KOPT-K1 (cell line): Measurements from ENCODE around the gene GLRX3.
"Not testable (repeated sequence)": the region's sequence is repeated elsewhere in the genome, so short reads cannot be mapped to it uniquely, and the experiment has no call there.

Source experiments
- H3K27ac ChIP-seq: fragments of 200-600 bp; sonication (generic); 2 replicates; pipeline ENCODE4 v1.5.1; 2016; ENCODE audit warnings: antibody characterized with exemption, mild to moderate bottlenecking, low read depth, low read length; ENCODE audit not compliant: poor library complexity, severe bottlenecking
- H3K36me3 ChIP-seq: fragments of 200-600 bp; sonication (generic); 2 replicates; pipeline ENCODE4 v1.5.1; 2017; ENCODE audit warnings: antibody characterized with exemption, mild to moderate bottlenecking, low read length, moderate library complexity; ENCODE audit not compliant: insufficient read depth
- H3K9me3 ChIP-seq: fragments of 200-600 bp; sonication (generic); 2 replicates; pipeline ENCODE4 v1.5.1; 2017; ENCODE audit warnings: antibody characterized with exemption, low read length, mild to moderate bottlenecking; ENCODE audit not compliant: insufficient read depth, poor library complexity, severe bottlenecking

Gene GLRX3

DNA sequence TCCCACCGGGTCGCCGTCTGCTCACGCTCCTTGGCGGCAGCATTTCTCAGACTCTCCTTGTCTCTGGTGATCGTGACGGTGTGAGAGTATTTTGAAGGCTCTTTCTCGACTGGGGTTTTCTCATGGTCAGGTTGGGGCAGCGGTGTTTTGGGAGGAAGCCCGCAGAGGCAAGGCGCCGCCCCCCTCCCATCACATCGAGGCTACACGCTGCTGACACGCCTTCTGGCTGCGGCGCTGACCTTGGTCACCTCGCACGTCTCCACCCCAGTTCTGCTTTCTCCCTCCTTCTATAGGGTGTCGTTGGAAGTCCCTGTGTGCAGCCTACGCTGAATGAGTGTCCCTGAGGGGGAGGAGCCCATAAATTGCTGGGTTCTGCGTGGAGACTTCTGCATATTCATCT is 55.2 kb downstream of the GLRX3 start:
- no peak overlapping the region for H3K27ac ChIP-seq
- no peaks in the 10 kb centered on the region for H3K9me3 ChIP-seq
- peaks cover 15% of the 10 kb centered on the region for H3K36me3 ChIP-seq

DNA sequence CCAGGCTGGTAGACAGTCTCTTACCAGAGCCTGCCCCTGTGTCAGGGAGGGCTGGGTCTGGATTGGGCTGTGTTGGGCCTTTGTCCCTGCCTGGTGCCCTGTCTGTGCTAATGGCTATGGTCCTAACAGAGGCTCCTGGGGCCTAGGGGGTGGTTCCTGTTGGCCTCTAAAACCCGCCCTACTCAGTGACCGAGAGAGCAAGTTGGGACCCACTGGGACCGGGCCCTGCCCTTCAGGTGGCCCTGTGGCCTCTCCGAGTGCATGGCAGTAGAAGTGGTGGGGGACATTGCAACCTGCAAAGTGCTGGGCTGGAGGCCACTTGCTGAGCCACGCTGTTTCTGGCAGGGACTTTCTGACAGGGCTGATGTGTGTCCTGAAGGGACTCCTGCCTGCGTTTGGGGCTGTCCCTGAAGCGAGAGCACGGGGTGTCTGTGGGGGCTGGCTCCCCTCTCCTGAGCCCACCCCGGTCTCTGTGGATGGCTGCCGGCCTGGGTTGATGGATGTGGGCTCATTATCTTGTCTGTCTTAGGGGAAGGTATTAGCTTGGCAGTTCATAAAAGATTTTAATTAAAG is 56.2 kb downstream of the GLRX3 start:
- Histone ChIP-seq H3K36me3 (peaks cover 10% of the 10 kb centered on the region), H3K9me3 (no peaks in the 10 kb centered on the region), H3K27ac (no peak overlapping the region)

DNA sequence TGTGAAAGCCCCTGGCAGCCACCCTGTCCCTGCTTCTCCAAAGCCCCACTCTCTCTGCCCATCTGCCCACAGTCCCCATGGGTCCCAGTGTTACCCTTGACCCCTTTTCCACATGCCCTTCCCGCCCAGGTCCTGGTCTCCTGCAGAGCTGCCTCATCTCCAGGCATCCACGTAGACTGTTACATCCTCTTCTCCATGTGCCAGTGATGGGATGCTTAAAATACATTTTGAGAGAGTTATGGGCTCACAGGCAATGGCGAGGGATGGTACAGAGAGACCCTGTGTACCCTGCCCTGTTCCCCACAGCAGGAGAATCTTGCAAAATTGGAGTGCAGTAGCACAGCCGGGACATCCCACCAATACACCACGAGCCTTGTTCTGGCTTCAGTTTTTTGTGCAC is 56.8 kb downstream of the GLRX3 start:
- Histone ChIP-seq H3K36me3 (peaks cover 5% of the 10 kb centered on the region; the same call in 1 of the 2 replicates), H3K27ac (no peak overlapping the region), H3K9me3 (no peaks in the 10 kb centered on the region)

DNA sequence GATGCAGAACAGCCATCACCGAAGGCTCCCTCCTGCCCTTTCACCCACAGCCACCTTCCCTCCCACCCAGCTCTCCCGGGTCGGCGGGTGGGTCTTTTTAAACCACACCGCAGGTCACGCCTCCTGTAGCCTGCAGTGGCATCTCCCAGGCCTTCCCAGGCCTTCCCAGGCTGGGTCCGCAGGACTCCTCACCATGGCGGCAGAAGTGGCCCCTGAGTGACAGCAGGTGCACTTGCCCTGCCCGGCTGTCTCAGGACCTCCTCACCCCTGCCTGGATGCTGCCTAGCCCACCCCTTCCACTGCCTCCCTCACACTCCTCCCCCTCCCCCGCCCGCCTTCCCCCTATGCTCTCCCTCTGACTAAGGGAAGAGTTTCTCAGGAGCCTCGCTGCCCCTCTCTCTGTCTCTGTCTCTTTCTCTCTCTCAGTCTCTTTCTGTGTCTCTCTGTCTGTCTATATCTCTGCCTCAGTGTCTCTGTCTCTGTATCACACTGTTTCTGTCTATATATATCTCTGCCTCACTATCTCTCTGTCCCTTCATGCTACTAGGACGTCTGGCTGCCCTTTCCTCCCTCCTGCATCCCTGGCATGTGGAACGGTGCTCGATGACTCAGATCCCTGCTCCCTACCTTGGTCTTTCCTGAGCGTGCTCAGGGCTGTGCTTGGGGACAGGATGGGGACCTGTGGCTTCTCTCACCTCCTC is 57.5 kb downstream of the GLRX3 start:
- Histone ChIP-seq H3K27ac (no peak overlapping the region), H3K36me3 (no peaks in the 10 kb centered on the region; the same call in 1 of the 2 replicates), H3K9me3 (no peaks in the 10 kb centered on the region)

DNA sequence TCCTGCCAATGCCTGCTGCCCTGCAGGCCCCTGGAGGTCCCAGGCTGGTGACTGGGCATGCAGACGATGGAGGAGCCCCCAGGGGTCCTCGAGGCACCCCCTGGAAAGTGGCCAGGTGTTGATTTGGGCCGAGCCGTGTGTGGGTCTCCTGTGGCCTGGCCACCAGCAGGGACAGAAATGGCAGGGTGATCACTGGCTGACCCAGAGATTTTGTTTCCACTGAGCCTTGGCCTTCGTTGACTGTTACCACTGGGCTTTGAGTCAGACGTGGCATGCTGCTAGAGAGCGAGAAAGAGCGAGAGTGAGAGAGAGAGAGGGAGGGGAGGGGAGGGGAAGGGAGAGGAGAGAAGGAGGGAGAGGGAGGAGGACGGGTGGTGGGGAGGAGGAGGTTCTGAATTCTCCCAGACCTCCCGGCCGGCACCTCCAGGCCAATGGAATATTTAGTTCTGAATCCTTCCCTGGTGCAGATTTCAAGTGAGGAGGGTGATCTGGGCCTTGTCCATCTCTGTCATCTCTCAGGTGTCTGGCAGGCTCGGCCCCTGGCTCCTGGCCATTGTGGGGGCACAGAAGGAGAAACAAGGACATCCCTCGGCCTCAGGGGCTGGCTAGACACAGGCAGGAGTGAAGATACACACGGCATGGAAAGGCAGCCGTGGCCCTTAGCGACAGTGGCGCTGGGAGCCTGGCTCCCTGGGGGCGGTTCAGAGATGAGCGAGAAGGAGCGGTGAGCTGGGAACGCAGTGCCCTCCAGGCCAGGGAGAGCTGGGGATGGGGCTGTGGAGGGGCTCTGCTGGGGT is 58.2 kb downstream of the GLRX3 start:
- H3K27ac ChIP-seq = no peak overlapping the region
- no peaks in the 10 kb centered on the region for H3K9me3 ChIP-seq
- H3K36me3 ChIP-seq = no peaks in the 10 kb centered on the region; the same call in 1 of the 2 replicates

DNA sequence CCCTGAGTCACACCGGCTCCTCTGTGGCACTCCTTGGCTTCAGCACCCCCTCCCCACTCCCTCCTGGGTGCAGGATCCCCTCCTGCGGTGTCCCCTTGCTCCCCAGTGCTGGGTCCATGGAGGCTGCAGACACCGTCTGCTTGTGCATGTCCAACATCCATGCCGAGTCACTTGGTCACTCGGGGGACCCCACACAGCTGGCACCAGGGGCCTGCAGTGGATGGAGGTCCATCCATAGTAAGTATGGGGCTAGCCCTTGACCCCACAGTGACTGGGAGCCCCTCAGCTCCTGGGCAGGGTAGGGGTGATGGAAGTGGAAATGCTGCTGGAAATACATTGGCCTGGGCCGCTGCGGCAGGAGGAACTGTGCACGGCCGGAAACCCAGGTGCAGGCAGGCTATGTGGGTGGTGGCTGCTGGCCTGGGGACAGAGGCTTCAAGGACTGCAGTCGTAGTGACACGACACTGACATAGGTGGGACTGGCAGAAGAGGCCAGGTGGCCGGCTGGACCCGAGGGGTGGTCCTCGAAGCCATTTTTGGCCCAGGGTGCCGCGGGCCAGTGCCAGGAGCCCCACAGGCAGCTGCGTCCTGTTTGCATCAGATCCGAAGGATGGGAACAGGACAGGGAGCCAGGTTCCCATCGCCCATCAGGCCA is 58.9 kb downstream of the GLRX3 start:
- H3K27ac ChIP-seq = no peak overlapping the region
- H3K36me3 ChIP-seq = no peaks in the 10 kb centered on the region
- no peaks in the 10 kb centered on the region for H3K9me3 ChIP-seq

DNA sequence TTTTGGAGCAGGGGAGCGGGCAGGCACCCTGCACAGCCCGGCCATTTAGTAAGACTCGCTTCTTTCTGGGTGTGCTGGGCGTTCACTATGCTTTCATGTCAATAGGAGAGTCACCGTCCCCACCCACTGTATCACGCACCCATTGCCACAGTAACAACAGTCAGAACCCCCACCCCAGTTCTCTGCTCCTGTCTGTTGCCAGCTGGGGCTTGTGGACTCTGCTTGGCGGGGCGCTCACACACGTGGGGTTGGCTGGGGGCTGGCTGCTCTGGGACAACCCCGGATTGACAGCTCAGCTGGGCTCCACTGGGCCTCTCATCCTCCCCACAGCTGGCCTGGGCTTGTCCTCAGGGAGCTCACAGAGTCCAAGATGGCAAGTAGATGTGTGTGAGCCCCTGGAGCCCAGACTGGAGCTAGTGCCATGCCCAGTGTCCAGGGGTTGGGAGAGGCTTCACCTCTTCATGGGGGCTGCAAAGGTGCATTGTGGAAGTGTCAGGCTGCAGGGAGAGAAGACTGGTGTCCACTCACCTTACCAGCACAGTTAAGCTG is 59.6 kb downstream of the GLRX3 start:
- Histone ChIP-seq H3K27ac (no peak overlapping the region), H3K36me3 (no peaks in the 10 kb centered on the region), H3K9me3 (no peaks in the 10 kb centered on the region)

DNA sequence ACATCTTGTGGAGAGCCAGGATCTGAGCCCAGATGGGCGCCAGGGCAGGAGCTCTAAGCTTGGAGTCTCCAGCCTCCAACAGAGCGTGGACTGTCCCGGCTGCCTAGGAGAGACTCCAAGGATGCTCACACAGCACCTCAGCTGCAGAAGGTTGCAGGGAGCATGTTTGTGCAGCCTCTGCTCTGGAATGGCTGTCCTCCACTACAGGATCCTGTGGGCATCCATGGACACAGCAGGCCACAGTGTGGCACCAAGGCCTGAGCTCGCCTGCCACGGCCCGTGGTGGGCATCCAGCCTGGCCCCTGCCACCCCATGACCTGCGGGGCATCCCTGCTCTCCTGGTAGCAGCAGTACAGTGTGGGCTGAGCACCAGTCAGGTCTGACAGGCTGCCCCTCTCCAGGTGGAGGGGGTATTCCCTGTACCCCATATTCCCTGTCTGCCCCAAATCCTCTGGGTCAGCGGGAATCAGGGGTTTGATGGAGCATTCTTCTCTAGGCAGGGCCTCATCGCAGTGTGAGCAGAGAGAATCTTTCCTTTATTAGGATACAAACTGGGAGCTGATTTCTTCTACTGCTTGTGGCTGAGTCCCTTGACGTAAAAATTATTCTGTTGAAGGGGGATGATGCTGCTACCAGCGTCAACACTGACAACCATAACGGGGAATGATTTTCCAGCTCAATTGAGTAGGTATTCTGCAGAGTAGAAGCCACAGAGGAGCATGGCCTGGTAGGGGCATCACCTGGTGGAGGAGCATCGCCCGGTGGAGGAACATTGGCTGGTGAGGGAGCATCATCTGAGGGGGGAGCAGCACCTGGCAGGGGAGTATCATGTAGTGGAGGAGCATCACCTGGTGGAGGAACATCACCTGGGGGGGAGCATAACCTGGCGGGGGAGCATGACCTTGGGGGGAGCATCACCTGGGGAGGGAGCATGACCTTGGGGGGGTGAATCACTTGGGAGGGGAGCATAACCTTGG is 60.6 kb downstream of the GLRX3 start:
- H3K27ac ChIP-seq = no peak overlapping the region
- H3K9me3 ChIP-seq = no peaks in the 10 kb centered on the region
- no peaks in the 10 kb centered on the region for H3K36me3 ChIP-seq

DNA sequence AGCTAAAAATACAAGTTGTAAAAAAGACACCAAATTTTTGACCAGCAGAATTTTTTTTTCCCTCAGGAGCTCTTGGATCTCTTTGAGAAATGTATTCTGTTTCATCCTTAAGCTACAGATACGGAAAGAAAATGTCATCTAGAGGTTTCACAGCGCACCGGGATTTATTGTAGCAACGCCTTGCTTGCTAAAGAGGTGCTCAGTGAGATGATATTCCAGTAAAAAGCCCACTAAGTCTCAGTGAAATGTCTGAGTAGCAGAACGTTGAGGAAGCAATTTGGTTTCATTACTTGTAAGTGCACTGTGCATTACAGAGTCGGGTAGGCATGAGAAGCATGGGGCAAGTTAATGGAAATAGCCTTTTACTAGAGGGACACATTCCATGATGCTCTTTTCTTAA is 62.5 kb downstream of the GLRX3 start:
- Histone ChIP-seq H3K36me3 (no peaks in the 10 kb centered on the region), H3K9me3 (no peaks in the 10 kb centered on the region), H3K27ac (no peak overlapping the region)

DNA sequence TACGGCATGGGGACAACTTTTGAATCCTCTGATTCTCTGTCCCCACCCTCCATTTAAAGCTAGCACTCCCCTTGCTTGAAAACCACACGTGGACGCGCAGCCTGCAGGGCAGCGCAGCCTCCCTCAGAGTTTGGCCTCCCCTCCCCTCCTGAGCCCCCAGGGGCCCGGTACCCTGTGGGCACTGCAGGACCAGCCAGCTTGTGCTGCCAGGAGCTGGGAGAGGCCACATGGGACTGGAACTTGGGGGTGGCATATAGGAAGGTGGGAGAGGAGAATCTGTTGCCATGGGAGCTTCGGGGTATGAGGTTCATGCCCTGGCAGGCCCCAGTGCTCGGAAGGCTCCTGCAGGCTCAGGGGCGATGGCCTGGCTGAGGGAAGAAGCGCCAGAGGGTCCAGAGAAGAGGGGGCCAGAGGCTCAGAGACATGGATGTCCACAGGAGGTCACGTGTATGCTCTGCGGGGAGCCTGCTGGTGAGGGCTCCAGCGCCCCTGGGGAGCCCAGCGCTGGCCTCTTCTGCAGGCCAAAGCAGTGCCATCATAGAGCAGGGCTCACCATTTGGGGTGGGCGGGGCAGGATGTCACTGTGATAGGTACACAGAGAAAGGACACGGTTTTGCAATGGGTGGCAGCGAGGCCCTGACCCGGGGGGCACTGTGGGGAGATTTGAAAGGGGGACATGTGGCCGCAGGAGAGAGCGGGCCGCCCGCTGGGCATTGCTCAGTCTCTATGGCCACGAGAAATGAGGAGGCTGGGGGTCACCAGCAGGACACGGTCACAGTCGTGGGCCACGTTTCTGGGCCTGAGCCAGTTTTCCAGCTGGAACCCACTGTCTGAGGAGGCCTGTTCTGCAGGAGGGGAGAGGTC is 64.2 kb downstream of the GLRX3 start:
- no peaks in the 10 kb centered on the region for H3K9me3 ChIP-seq
- no peak overlapping the region for H3K27ac ChIP-seq
- no peaks in the 10 kb centered on the region for H3K36me3 ChIP-seq

DNA sequence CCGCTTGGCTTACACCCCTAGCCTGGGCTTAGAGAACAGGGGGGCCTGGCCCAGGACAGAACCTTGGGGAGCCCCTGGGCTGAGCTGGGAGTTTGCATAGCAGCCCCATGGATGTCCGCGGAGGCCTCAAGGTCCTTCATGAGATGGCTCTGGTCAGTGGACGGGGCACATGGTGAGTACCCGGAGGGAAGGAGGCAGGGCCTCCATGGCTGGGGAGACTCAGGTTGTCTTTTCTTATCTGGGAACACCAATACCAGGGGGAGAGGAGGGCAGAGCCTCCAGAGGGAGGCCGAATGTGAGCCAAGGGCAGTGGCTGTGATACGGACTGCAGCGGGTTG is 64.8 kb downstream of the GLRX3 start:
- Histone ChIP-seq H3K27ac (no peak overlapping the region), H3K36me3 (no peaks in the 10 kb centered on the region), H3K9me3 (no peaks in the 10 kb centered on the region)

DNA sequence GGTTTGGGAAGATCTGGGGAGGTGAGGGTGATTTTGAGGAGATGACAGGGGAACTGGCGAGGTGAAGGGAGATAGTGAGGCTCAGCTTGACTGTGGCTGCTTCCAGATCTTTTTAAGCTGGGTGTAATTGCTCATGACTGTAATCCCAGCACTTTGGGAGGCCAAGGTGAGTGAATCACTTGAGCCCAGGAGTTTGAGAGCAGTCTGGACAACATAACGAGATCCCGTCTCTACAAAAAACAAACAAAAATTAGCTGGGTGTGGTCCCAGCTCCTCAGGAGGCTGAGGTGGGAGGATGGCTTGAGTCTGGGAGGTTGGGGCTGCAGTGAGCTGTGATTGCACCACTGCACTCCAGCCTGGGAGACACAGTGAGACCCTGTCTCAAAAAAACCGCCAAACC is 66.0 kb downstream of the GLRX3 start:
- not testable (repeated sequence) for H3K27ac ChIP-seq, H3K36me3 ChIP-seq, H3K9me3 ChIP-seq

DNA sequence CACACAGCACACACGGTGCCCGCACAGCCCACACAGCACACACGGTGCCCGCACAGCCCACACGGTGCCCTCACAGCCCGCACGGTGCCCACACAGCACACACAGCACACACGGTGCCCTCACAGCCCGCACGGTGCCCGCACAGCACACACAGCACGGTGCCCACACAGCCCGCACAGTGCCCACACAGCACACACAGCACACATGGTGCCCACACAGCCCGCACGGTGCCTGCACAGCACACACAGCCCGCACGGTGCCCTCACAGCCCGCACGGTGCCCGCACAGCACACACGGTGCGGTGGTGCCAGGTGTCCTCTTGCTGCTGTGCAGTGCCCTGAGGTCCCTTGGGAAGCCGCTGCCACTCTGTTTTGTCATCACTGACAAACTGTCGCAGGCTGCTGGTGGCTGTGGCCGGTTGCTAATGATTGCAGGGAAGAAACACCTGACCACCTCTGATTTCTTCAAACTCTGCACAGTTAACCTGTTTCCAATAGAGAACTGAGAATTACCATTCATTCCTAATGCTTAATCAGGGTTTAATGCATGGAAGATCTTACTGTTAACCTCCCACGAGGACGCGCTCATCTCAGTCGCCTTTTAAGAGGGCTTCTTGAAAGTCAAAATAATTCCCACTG is 66.9 kb downstream of the GLRX3 start:
- Histone ChIP-seq H3K36me3 (no peaks in the 10 kb centered on the region), H3K9me3 (no peaks in the 10 kb centered on the region), H3K27ac (no peak overlapping the region)
